H9 (cell line): ENCODE results near the gene SIGLEC14. TPM values are rescaled to one million over a fixed set of nuclear protein-coding genes. Genes with fewer than 3 reads are reported as not detected.
"Not testable (repeated sequence)": the region's sequence is repeated elsewhere in the genome, so short reads cannot be mapped to it uniquely, and the experiment has no call there.

Experiments used
- DNase-seq: peaks from one replicate; pipeline ENCODE4 v3.0.0-alpha.2; 2017
- H2AFZ ChIP-seq: one replicate; pipeline ENCODE4 v1.6.1; 2013; ENCODE audit warnings: mild to moderate bottlenecking, low read length, control low read depth, moderate library complexity
- H2AK5ac ChIP-seq: 2 replicates; pipeline ENCODE4 v1.6.1; 2013; ENCODE audit warnings: low read length, control low read depth, mixed read lengths; ENCODE audit not compliant: insufficient read length
- H2BK120ac ChIP-seq: one replicate; pipeline ENCODE4 v1.6.1; 2013; ENCODE audit warnings: low read depth, mild to moderate bottlenecking, low read length, control low read depth, inconsistent platforms; ENCODE audit not compliant: poor library complexity, severe bottlenecking
- H2BK12ac ChIP-seq: 2 replicates; pipeline ENCODE4 v1.6.1; 2013; ENCODE audit warnings: low read length, control low read depth, mixed read lengths, low read depth; ENCODE audit not compliant: insufficient read length
- H2BK15ac ChIP-seq: 2 replicates; pipeline ENCODE4 v1.6.1; 2013; ENCODE audit warnings: low read depth, low read length, control low read depth
- H2BK20ac ChIP-seq: one replicate; pipeline ENCODE4 v1.6.1; 2013; ENCODE audit warnings: low read depth, mild to moderate bottlenecking, low read length, control low read depth, inconsistent platforms; ENCODE audit not compliant: poor library complexity, severe bottlenecking
- H2BK5ac ChIP-seq: 2 replicates; pipeline ENCODE4 v1.6.1; 2013; ENCODE audit warnings: low read length, control low read depth, mixed read lengths; ENCODE audit not compliant: insufficient read length
- H3K14ac ChIP-seq: 2 replicates; pipeline ENCODE4 v1.6.1; 2013; ENCODE audit warnings: low read length, control low read depth; ENCODE audit not compliant: insufficient read depth
- H3K18ac ChIP-seq: 2 replicates; pipeline ENCODE4 v1.6.1; 2013; ENCODE audit warnings: low read depth, mild to moderate bottlenecking, mixed read lengths, low read length, control low read depth; ENCODE audit not compliant: insufficient read length
- H3K23ac ChIP-seq: 2 replicates; pipeline ENCODE4 v1.6.1; 2013; ENCODE audit warnings: low read length, control low read depth, mixed read lengths, low read depth; ENCODE audit not compliant: insufficient read length
- H3K23me2 ChIP-seq: 2 replicates; pipeline ENCODE4 v1.6.1; 2013; ENCODE audit warnings: low read depth, mild to moderate bottlenecking, mixed read lengths, low read length, control low read depth; ENCODE audit not compliant: insufficient read length, poor library complexity, severe bottlenecking
- H3K27ac ChIP-seq: 2 replicates; pipeline ENCODE4 v1.5.1; 2013; ENCODE audit warnings: low read length, control low read depth, mixed read lengths, low read depth; ENCODE audit not compliant: insufficient read length
- H3K27me3 ChIP-seq: 2 replicates; pipeline ENCODE4 v1.6.1; 2013; ENCODE audit warnings: low read length, control low read depth, inconsistent platforms; ENCODE audit not compliant: insufficient read depth
- H3K4ac ChIP-seq: 2 replicates; pipeline ENCODE4 v1.6.1; 2013; ENCODE audit warnings: low read depth, mild to moderate bottlenecking, control low read depth, inconsistent platforms, low read length, moderate library complexity
- H3K4me1 ChIP-seq: 2 replicates; pipeline ENCODE4 v1.6.1; 2013; ENCODE audit warnings: low read length, control low read depth, inconsistent platforms; ENCODE audit not compliant: insufficient read depth
- H3K4me2 ChIP-seq: 2 replicates; pipeline ENCODE4 v1.6.1; 2013; ENCODE audit warnings: low read length, control low read depth, mixed read lengths; ENCODE audit not compliant: insufficient read length, insufficient read depth
- H3K56ac ChIP-seq: 2 replicates; pipeline ENCODE4 v1.6.1; 2013; ENCODE audit warnings: low read depth, mild to moderate bottlenecking, mixed read lengths, low read length, control low read depth; ENCODE audit not compliant: insufficient read length
- H3K79me1 ChIP-seq: 2 replicates; pipeline ENCODE4 v1.6.1; 2013; ENCODE audit warnings: low read depth, mild to moderate bottlenecking, moderate library complexity, low read length, control low read depth, inconsistent platforms; ENCODE audit not compliant: insufficient read depth, poor library complexity, severe bottlenecking
- H3K79me2 ChIP-seq: 2 replicates; pipeline ENCODE4 v1.6.1; 2013; ENCODE audit warnings: low read length, control low read depth, inconsistent platforms; ENCODE audit not compliant: insufficient read depth
- H3K9ac ChIP-seq: 2 replicates; pipeline ENCODE4 v1.6.1; 2013; ENCODE audit warnings: low read length, control low read depth, mixed read lengths; ENCODE audit not compliant: insufficient read length; ENCODE audit errors: extremely low read depth
- H3K9me3 ChIP-seq: one replicate; pipeline ENCODE4 v1.6.1; 2013; ENCODE audit warnings: low read depth, low read length, inconsistent platforms; ENCODE audit not compliant: control insufficient read depth
- H3T11ph ChIP-seq: one replicate; pipeline ENCODE4 v1.6.1; 2013; ENCODE audit warnings: mild to moderate bottlenecking, low read length, control low read depth, inconsistent platforms
- H4K20me1 ChIP-seq: one replicate; pipeline ENCODE4 v1.6.1; 2013; ENCODE audit not compliant: control insufficient read depth, insufficient read length, insufficient read depth
- H4K5ac ChIP-seq: 2 replicates; pipeline ENCODE4 v1.6.1; 2013; ENCODE audit warnings: low read depth, mild to moderate bottlenecking, mixed read lengths, low read length, control low read depth; ENCODE audit not compliant: insufficient read length
- H4K8ac ChIP-seq: replicated peaks from 2 replicates; pipeline ENCODE4 v1.6.1; 2013; ENCODE audit warnings: low read length, control low read depth, mixed read lengths, low read depth; ENCODE audit not compliant: insufficient read length
- H4K91ac ChIP-seq: 2 replicates; pipeline ENCODE4 v1.6.1; 2013; ENCODE audit warnings: low read depth, mild to moderate bottlenecking, moderate library complexity, mixed read lengths, low read length, control low read depth; ENCODE audit not compliant: insufficient read length
- H3K27ac Mint-ChIP-seq, 3 experiments: 2 replicates in 2 of 3; 3 replicates in 1 of 3; pipeline ENCODE4 v1.8.0; 2020 to 2021; ENCODE audit warnings: mixed read lengths in 3 of 3, mild to moderate bottlenecking in 1 of 3, moderate library complexity in 1 of 3
- H3K27me3 Mint-ChIP-seq: 2 replicates; pipeline ENCODE4 v1.8.0; 2021; ENCODE audit warnings: low read depth, mild to moderate bottlenecking, moderate library complexity, mixed read lengths
- H3K36me3 Mint-ChIP-seq, 3 experiments: 2 replicates in 2 of 3; 3 replicates in 1 of 3; pipeline ENCODE4 v1.8.0; 2020 to 2021; ENCODE audit warnings: low read depth in 3 of 3, mixed read lengths in 3 of 3; ENCODE audit not compliant: insufficient read depth in 1 of 3
- H3K4me1 Mint-ChIP-seq, 2 experiments: 2 replicates each; pipeline ENCODE4 v1.8.0; 2020; ENCODE audit warnings: mixed read lengths in 2 of 2
- H3K4me3 Mint-ChIP-seq, 2 experiments: 2 replicates in 1 of 2; 3 replicates in 1 of 2; pipeline ENCODE4 v1.8.0; 2020 to 2021; ENCODE audit warnings: mild to moderate bottlenecking in 2 of 2, mixed read lengths in 2 of 2, moderate library complexity in 1 of 2
- H3K9me3 Mint-ChIP-seq, 2 experiments: 2 replicates in 1 of 2; 3 replicates in 1 of 2; pipeline ENCODE4 v1.8.0; 2020; ENCODE audit warnings: mild to moderate bottlenecking in 2 of 2, mixed read lengths in 2 of 2, moderate library complexity in 1 of 2
- WGBS: extraction: QIAGEN DNeasy Blood & Tissue Kit; methylation state at CpG from one replicate; pipeline ENCODE4 v1.1.7; 2013; ENCODE audit warnings: missing lambda C conversion rate, low lambda C conversion rate, mixed read lengths; ENCODE audit not compliant: insufficient read length; ENCODE audit errors: extremely low coverage; 5-methylcytosine and 5-hydroxymethylcytosine counted together
- long read RNA-seq: library from polyadenylated mRNA; unstranded; transcript quantifications from one replicate; pipeline ENCODE4 v2.0.0, GENCODE V29; 2020
- total RNA-seq: library from RNA; stranded (reverse); gene quantifications from 2 replicates; pipeline ENCODE4 v1.2.1, GENCODE V29; 2021

The SIGLEC14 gene
- total RNA-seq: not detected in 2 replicates
- long read RNA-seq: 0 reads

GRCh38 chr19:51646730-51647129 lies at the start of gene SIGLEC14:
Gene SIGLEC14 (minus strand): TSS chr19:51646825. CDS start chr19:51646759, 66 bp downstream.
- H3K4me1 Mint-ChIP-seq, H3K79me1 ChIP-seq, H2BK15ac ChIP-seq, H2AK5ac ChIP-seq, H3T11ph ChIP-seq, H3K23ac ChIP-seq, H4K91ac ChIP-seq, H3K9ac ChIP-seq, H2BK120ac ChIP-seq, H3K9me3 ChIP-seq, H4K20me1 ChIP-seq, H3K56ac ChIP-seq, H4K8ac ChIP-seq, DNase-seq, H3K18ac ChIP-seq, H3K4me2 ChIP-seq, H3K79me2 ChIP-seq, H4K5ac ChIP-seq, H3K4ac ChIP-seq, H3K27ac Mint-ChIP-seq, H2BK5ac ChIP-seq, H2BK12ac ChIP-seq, H2AFZ ChIP-seq, H3K36me3 Mint-ChIP-seq, H3K4me1 ChIP-seq, H3K23me2 ChIP-seq, H3K27me3 ChIP-seq, H2BK20ac ChIP-seq, H3K4me3 Mint-ChIP-seq, H3K27ac ChIP-seq, H3K14ac ChIP-seq: not testable (repeated sequence)
- whole genome bisulfite sequencing: no CpG with 5 or more reads among the region's 10 CpGs
- H3K27me3 Mint-ChIP-seq: peaks cover 44% of the 10 kb centered on the region
- H3K9me3 Mint-ChIP-seq: peaks cover 62 to 87% of the 10 kb centered on the region in 2 experiments
